COLO829 (cell line): ENCODE measurements around the gene SLC32A1.

Source experiments
- DNase-seq: peaks from one replicate; pipeline ENCODE4 v3.0.0; 2012; ENCODE audit warnings: low spot score

Gene SLC32A1

GRCh38 chr20:38752029-38752428 lies 27.7 kb downstream of the SLC32A1 start:
- no peak for DNase-seq

DNA sequence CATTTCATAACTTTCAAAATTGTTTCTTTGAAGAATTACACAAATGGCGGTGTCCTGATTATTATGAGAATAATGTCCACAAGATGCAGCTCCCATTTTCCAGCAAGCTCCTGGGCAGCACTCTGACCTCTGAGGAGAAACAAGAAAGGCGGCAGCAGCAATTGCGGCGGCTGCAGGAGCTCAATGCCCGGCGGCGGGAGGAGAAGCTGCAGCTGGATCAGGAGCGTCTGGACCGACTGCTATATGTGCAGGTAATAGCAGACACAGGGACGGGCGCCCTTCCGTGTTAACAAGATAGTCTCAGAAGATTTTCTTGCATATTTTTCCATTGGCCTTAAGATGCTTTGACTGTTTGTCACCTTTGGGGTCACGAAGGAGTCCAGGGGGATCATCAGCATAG lies 30.6 kb downstream of the SLC32A1 start:
- no peak for DNase-seq

DNA sequence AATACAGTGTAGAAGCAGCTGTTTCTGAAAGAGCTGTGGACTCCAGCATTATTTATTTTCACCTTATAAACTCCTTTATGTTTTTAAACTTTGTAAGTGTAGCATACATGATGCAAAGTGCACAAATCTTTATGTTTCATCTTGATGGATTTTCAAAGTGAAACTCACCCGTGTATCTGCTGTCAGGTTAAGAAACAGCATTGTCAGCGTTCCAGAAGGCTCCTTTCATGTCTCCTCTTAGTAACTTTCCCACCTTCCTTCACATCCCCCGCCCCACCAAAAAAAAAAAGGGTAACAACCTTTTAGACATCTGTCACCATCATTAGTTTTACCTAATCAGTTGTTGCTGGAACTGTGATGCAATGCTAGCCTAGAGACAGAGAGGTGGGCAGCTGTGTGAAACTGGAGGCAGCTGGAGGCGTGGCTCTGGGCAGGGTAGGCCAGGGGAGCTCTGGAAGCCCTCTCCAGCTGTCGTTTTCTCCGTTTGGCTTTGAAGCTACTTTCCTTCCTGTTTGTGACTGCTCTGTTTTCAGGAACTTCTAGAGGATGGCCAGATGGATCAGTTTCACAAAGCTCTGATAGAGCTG lies 31.1 kb downstream of the SLC32A1 start:
- no peak for DNase-seq

- DNase-seq: no peak
These were observed 33.0 kb downstream of the SLC32A1 start for GRCh38 chr20:38757145-38757775.

- DNase-seq: no peak
These were observed 34.8 kb downstream of the SLC32A1 start for GRCh38 chr20:38759106-38759505.

DNA sequence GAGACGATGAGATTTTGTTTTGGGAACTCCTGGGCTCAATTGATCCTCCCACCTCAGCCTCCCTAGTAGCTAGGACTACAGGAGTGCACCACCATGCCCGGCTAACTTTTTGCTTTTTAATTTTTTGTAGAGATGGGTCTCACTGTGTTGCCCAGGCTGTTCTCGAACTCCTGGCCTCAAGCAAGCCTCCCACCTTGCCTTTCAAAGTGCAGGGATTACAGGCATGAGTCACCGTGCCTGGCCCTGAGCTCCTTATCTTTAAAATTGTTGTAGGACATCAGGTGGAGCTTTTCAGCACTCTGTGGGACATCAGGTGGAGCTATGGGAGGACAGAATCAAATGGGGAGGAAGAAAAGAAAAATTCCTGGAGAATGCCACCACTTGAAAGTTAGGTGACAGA lies 36.7 kb downstream of the SLC32A1 start:
- DNase-seq: no peak

DNA sequence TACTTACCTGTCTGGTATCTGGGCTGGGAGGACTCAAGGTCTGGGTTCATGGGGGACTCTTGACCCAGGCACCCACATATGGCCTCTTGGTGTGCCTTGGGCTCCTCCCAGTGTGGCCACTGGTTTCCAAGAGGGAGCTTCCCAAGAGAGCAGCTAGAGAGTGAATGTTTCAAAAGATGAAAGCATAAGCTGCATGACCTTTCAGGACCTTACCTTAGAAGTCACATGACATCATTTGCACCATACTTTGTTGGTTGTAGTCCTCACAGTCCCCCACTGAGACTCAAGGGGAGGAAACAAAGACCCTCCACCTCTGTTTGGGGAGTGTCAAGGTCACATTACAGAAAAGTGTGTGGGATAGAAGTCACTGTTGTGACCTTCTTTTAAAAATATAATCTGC lies 37.9 kb downstream of the SLC32A1 start:
- DNase-seq: no peak

DNA sequence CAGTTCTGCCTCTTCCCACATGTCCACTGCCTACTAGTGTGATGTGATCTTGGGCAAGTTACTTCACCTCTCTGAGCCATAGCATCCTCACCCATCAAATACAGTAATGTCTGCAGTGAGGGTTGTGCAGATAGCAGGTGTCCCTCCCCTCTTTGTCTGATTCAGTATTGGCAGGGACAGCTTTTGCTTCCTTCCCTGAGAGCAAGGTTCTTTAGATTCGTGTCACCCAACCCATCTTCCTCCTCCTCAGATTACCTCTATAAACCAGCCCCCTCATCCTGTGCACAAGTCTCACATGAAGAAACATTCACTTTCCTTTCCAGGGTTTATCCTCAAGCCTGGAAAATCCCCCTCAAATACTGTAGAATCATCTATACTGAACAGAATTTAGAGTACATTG lies 39.3 kb downstream of the SLC32A1 start:
- no peak for DNase-seq

DNA sequence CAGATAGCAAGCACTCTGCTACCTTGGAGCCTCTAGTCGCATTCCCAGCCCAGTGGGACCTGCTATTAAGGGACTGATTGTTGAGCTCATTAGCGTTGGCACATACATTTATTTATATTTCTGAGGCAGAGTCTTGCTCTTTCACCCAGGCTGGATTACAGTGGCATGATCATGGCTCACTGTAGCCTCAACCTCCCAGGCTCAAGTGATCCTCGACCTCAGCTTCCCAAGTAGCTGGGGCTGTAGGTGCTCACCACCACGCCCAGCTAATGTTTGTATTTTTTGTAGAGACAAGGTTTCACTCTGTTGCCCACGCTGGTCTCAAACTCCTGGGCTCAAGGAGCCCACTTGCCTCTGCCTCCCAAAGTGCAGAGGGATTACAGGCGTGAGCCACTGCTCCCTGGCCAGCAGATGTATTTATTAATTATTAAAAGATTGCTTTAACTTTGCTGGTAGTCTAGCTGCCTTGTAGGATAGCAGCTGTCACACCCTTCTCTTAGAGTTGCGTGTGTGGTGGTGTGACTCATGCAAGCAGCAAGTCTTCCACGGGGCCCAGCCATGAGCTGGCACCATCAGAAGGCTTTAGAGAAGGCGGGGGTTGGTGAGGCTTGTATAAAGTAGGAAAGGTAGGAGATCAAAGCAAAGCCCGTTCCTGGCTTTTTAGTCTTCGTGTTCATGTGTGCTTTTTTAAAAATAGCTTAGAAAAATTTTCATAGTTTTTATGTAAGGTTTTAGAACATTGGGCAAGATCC lies 40.5 kb downstream of the SLC32A1 start:
- DNase-seq: peak; percentile 50

DNA sequence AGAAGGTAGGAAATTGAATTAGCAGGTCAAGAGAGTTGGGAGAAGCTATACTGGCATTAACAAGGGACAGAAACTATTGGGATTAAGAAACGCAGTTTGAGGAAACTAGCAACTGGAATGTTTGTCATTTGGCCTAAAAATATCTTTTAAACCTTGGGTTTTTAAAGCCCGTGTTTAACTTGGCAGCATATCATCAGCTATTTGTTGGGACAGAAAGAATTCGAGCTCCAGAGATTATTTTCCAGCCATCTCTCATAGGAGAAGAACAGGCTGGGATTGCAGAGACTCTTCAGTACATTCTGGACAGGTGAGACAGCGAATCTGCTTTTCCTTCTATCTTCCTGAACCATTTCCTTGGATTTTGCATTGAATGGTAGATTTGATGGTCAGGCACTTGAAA lies 41.8 kb downstream of the SLC32A1 start:
- no peak for DNase-seq

- no peak for DNase-seq
These were observed 45.4 kb downstream of the SLC32A1 start for GRCh38 chr20:38769376-38770295.

DNA sequence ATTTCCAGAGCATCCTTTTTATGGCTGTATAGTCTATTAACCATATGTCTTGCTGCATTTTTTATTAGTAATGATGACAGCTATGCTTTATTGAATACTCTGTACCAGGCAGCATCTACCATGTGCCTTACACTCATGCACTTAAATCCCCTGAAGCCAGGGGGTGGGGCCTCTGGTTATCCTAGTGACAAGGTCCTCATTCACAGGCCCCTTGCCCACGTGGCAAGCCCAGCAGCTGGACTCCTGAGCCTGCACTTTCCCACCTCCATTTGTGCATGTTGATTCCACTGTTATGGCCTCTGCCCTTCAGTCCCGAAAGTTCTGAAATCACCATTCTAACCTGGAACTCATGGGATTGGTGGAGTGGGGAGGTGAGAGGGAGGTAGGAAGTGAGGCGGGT lies 46.3 kb downstream of the SLC32A1 start:
- no peak for DNase-seq

DNA sequence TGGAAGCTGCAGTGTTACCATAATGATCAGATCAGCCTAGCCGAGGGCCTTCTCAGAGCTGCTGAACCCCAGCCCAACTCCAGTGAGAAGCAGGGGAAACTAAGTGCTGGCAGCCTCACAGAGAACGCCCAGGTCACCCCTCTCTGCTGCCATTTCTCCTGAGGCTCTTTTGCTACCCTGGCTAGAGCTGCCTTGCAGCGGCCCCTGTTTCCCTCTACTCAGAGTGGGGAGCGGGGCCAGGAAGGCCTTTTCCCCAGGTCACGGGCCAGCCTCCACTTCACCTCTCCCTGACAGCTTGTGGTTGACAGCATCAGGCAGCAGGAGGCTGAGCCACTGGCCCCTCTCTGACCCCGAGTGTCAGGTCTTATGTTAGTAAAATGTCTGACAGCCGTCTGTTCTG lies 46.7 kb downstream of the SLC32A1 start:
- DNase-seq: no peak

GRCh38 chr20:38771621-38772020 lies 47.3 kb downstream of the SLC32A1 start:
- DNase-seq: no peak

DNA sequence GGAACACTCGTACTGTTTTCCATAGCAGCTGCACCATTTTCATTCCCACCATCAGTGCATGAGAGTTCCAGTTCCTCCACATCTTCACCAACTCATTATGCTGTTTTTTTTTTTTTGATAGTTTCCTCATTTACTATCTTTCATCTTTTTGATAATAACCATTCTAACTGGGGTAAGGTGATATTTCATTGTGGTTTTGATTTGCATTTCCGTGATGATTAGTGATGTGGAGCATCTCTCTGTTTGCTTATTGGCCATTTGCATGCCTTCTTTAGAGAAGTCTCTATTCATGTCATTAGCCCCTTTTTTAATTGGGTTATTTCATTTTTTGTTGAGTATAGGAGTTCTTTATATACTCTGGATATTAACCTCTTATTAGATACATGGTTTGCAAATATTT lies 49.9 kb downstream of the SLC32A1 start:
- no peak for DNase-seq

DNA sequence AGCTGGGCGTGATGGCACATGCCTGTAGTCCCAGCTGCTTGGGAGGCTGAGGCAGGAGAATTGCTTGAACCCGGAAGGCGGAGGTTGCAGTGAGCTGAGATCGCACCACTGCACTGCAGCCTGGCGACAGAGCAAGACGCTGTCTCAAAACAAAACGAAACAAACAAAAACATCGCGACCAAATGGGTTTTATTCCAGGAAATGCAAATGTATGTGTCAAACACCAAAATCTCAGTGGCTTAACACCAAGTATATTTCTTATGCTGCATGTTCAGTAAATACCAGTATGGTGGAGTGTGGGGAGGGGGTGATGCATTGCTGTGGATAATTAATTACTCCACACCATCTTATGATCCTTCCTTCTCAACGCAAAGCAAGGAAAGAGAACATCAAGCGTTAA lies 52.1 kb downstream of the SLC32A1 start:
- no peak for DNase-seq
